Measurements from ENCODE around the gene GSE1. TPM values are rescaled to one million over a fixed set of nuclear protein-coding genes. Genes with fewer than 3 reads are reported as not detected.

Gene GSE1
- polyA plus RNA-seq, 1 donor (not counting 4 experiments of a cell fraction or from before 2014, with no cell fraction given) = 5.0 TPM

GRCh38 chr16:85583491-85584181, 29.5 kb upstream of the GSE1 start:
- dilution Hi-C loops (cut with MboI; ENCODE audit: extremely low pct_ligation_motif_present, low sequenced_read_pairs) = no loop called here
- no peak for FAIRE-seq
- Histone ChIP-seq H3K36me3 (ENCODE audit: control insufficient read depth in 2 of 2, extremely low read depth in 1 of 2, insufficient read depth in 2 of 2, low read length in 2 of 2) (no peaks in the 10 kb centered on the region), H3K4me3 (ENCODE audit: control insufficient read depth in 2 of 3, extremely low read depth in 1 of 3, insufficient read depth in 2 of 3, low read depth in 1 of 3, low read length in 3 of 3) (no peak overlapping the region), H3K9me1 (ENCODE audit: control insufficient read depth, extremely low read depth, insufficient read depth, low read length) (no peaks in the 10 kb centered on the region), H4K20me1 (ENCODE audit: control insufficient read depth, extremely low read depth, insufficient read depth, low read length) (no peaks in the 10 kb centered on the region), H3K27ac (ENCODE audit: control insufficient read depth, insufficient read depth, low read length) (no peak overlapping the region), H3K9me3 (ENCODE audit: control insufficient read depth, low read depth, low read length) (no peaks in the 10 kb centered on the region), H3K4me1 (ENCODE audit: control insufficient read depth, extremely low read depth, insufficient read depth, low read length) (no peaks in the 10 kb centered on the region), H3K9ac (ENCODE audit: control insufficient read depth, extremely low read depth, insufficient read depth, low read length) (no peak overlapping the region), H2AFZ (ENCODE audit: control insufficient read depth, low read length) (no peak overlapping the region), H3K4me2 (ENCODE audit: control insufficient read depth, extremely low read depth, insufficient read depth, low read depth, low read length) (no peak overlapping the region), H3K27me3 (ENCODE audit: control insufficient read depth, extremely low read depth, insufficient read depth, low read length) (peaks cover 16% of the 10 kb centered on the region), H3K79me2 (ENCODE audit: control insufficient read depth, insufficient read depth, low read length) (no peaks in the 10 kb centered on the region)
- DNase-seq (ENCODE audit: low read depth, low spot score) = no peak
- no peak for TF ChIP-seq EZH2 (IDR thresholded peaks at IDR 0.05; ENCODE audit: low read length)
- TF ChIP-seq, protein P1, sequence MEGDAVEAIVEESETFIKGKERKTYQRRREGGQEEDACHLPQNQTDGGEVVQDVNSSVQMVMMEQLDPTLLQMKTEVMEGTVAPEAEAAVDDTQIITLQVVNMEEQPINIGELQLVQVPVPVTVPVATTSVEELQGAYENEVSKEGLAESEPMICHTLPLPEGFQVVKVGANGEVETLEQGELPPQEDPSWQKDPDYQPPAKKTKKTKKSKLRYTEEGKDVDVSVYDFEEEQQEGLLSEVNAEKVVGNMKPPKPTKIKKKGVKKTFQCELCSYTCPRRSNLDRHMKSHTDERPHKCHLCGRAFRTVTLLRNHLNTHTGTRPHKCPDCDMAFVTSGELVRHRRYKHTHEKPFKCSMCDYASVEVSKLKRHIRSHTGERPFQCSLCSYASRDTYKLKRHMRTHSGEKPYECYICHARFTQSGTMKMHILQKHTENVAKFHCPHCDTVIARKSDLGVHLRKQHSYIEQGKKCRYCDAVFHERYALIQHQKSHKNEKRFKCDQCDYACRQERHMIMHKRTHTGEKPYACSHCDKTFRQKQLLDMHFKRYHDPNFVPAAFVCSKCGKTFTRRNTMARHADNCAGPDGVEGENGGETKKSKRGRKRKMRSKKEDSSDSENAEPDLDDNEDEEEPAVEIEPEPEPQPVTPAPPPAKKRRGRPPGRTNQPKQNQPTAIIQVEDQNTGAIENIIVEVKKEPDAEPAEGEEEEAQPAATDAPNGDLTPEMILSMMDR (optimal IDR thresholded peaks at IDR 0.05 in 1 of 3, IDR thresholded peaks at IDR 0.05 in 1 of 3, conservative IDR thresholded peaks at IDR 0.05 in 1 of 3; ENCODE audit: extremely low read depth in 1 of 3, insufficient read depth in 2 of 3, low read length in 3 of 3) = no peak

GRCh38 chr16:85584267-85584666, 28.9 kb upstream of the GSE1 start:
- no peaks in the 10 kb centered on the region for H3K4me1 ChIP-seq (ENCODE audit: control insufficient read depth, extremely low read depth, insufficient read depth, low read length)
- H3K4me2 ChIP-seq (ENCODE audit: control insufficient read depth, extremely low read depth, insufficient read depth, low read depth, low read length) = no peak overlapping the region
- H4K20me1 ChIP-seq (ENCODE audit: control insufficient read depth, extremely low read depth, insufficient read depth, low read length) = no peaks in the 10 kb centered on the region
- H3K27me3 ChIP-seq (ENCODE audit: control insufficient read depth, extremely low read depth, insufficient read depth, low read length) = peaks cover 16% of the 10 kb centered on the region
- no peak overlapping the region for H3K9ac ChIP-seq (ENCODE audit: control insufficient read depth, extremely low read depth, insufficient read depth, low read length)
- TF ChIP-seq, protein P1 (optimal IDR thresholded peaks at IDR 0.05 in 1 of 3, IDR thresholded peaks at IDR 0.05 in 1 of 3, conservative IDR thresholded peaks at IDR 0.05 in 1 of 3; ENCODE audit: extremely low read depth in 1 of 3, insufficient read depth in 2 of 3, low read length in 3 of 3) = no peak
- TF ChIP-seq EZH2 (IDR thresholded peaks at IDR 0.05; ENCODE audit: low read length) = no peak
- dilution Hi-C loops (cut with MboI; ENCODE audit: extremely low pct_ligation_motif_present, low sequenced_read_pairs) = no loop called here
- DNase-seq (ENCODE audit: low read depth, low spot score) (no peak), FAIRE-seq (no peak)
- no peak overlapping the region for H3K27ac ChIP-seq (ENCODE audit: control insufficient read depth, insufficient read depth, low read length)
- H2AFZ ChIP-seq (ENCODE audit: control insufficient read depth, low read length) = no peak overlapping the region
- H3K79me2 ChIP-seq (ENCODE audit: control insufficient read depth, insufficient read depth, low read length) = no peaks in the 10 kb centered on the region
- no peaks in the 10 kb centered on the region for H3K36me3 ChIP-seq (ENCODE audit: control insufficient read depth in 2 of 2, extremely low read depth in 1 of 2, insufficient read depth in 2 of 2, low read length in 2 of 2)
- no peaks in the 10 kb centered on the region for H3K9me3 ChIP-seq (ENCODE audit: control insufficient read depth, low read depth, low read length)
- no peak overlapping the region for H3K4me3 ChIP-seq (ENCODE audit: control insufficient read depth in 2 of 3, extremely low read depth in 1 of 3, insufficient read depth in 2 of 3, low read depth in 1 of 3, low read length in 3 of 3)
- H3K9me1 ChIP-seq (ENCODE audit: control insufficient read depth, extremely low read depth, insufficient read depth, low read length) = no peaks in the 10 kb centered on the region

Data from keratinocyte (primary cell).